Mucosa of rectum (tissue), 2 donors: ENCODE data around the gene IGDCC3.

ENCODE experiments used
- H3K27ac ChIP-seq, 2 donors: one replicate each; pipeline ENCODE4 v1.7.0; 2013; ENCODE audit warnings: inconsistent platforms in 2 of 2, low read depth in 2 of 2, low read length in 2 of 2
- H3K27me3 ChIP-seq, 2 donors: one replicate each; pipeline ENCODE4 v1.7.0; 2013; ENCODE audit warnings: low read length in 2 of 2; ENCODE audit not compliant: control insufficient read depth in 2 of 2, insufficient read depth in 2 of 2
- H3K36me3 ChIP-seq, 2 donors: one replicate each; pipeline ENCODE4 v1.7.0; 2013; ENCODE audit warnings: low read length in 2 of 2; ENCODE audit not compliant: control insufficient read depth in 2 of 2, insufficient read depth in 2 of 2
- H3K4me1 ChIP-seq, 2 donors: one replicate each; pipeline ENCODE4 v1.7.0; 2013; ENCODE audit warnings: low read length in 2 of 2, mild to moderate bottlenecking in 1 of 2; ENCODE audit not compliant: control insufficient read depth in 2 of 2, insufficient read depth in 2 of 2
- H3K4me3 ChIP-seq, 2 donors: one replicate each; pipeline ENCODE4 v1.7.0; 2013; ENCODE audit warnings: low read length in 2 of 2
- H3K9ac ChIP-seq, 2 donors: one replicate each; pipeline ENCODE4 v1.7.0; 2013; ENCODE audit warnings: low read length in 2 of 2, low read depth in 1 of 2, mild to moderate bottlenecking in 1 of 2
- H3K9me3 ChIP-seq, 2 donors: one replicate each; pipeline ENCODE4 v1.7.0; 2013; ENCODE audit warnings: low read length in 2 of 2; ENCODE audit not compliant: control insufficient read depth in 2 of 2
- donor health status: healthy.
- donor health status: Normal muscosa, but diverticular disease.

Gene IGDCC3

GRCh38 chr15:65372787-65373067 is 5.1 kb downstream of the IGDCC3 start:
- H3K4me1 ChIP-seq, result peaks cover 7 to 9% of the 10 kb centered on the region in 2 donors
- no peak overlapping the region for H3K27ac ChIP-seq
- no peaks in the 10 kb centered on the region for H3K36me3 ChIP-seq
- peaks cover 32 to 34% of the 10 kb centered on the region in 2 donors for H3K27me3 ChIP-seq
- H3K4me3 ChIP-seq, result no peak overlapping the region
- no peak overlapping the region for H3K9ac ChIP-seq
- no peaks in the 10 kb centered on the region for H3K9me3 ChIP-seq

- H3K9me3 ChIP-seq, result no peaks in the 10 kb centered on the region
- no peak overlapping the region for H3K27ac ChIP-seq
- no peaks in the 10 kb centered on the region for H3K36me3 ChIP-seq
- peaks cover 6 to 7% of the 10 kb centered on the region in 2 donors for H3K4me1 ChIP-seq
- H3K27me3 ChIP-seq, result peaks cover 31 to 32% of the 10 kb centered on the region in 2 donors
- no peak overlapping the region for H3K4me3 ChIP-seq
- no peak overlapping the region for H3K9ac ChIP-seq
Observed at GRCh38 chr15:65371976-65372786, 5.6 kb downstream of the IGDCC3 start.

- no peaks in the 10 kb centered on the region for H3K9me3 ChIP-seq
- no peak overlapping the region for H3K27ac ChIP-seq
- H3K36me3 ChIP-seq, result no peaks in the 10 kb centered on the region
- H3K9ac ChIP-seq, result no peak overlapping the region
- no peak overlapping the region for H3K4me3 ChIP-seq
- H3K4me1 ChIP-seq, result no peaks in the 10 kb centered on the region
- H3K27me3 ChIP-seq, result peaks cover 20% of the 10 kb centered on the region in 2 donors
Observed at GRCh38 chr15:65370885-65371284, 6.9 kb downstream of the IGDCC3 start.

- H3K9ac ChIP-seq, result no peak overlapping the region
- H3K27ac ChIP-seq, result no peak overlapping the region
- H3K9me3 ChIP-seq, result no peaks in the 10 kb centered on the region
- no peaks in the 10 kb centered on the region for H3K36me3 ChIP-seq
- no peak overlapping the region for H3K4me3 ChIP-seq
- H3K4me1 ChIP-seq, result no peaks in the 10 kb centered on the region
- peaks cover 8 to 9% of the 10 kb centered on the region in 2 donors for H3K27me3 ChIP-seq
Observed at GRCh38 chr15:65369651-65370050, 8.2 kb downstream of the IGDCC3 start.

- H3K27ac ChIP-seq, result no peak overlapping the region
- H3K4me3 ChIP-seq, result no peak overlapping the region
- no peaks in the 10 kb centered on the region for H3K36me3 ChIP-seq
- H3K9me3 ChIP-seq, result no peaks in the 10 kb centered on the region
- peaks cover 6% of the 10 kb centered on the region in 2 donors for H3K27me3 ChIP-seq
- no peak overlapping the region for H3K9ac ChIP-seq
- no peaks in the 10 kb centered on the region for H3K4me1 ChIP-seq
Observed at GRCh38 chr15:65369212-65369547, 8.6 kb downstream of the IGDCC3 start.

- Histone ChIP-seq H3K4me1 (no peaks in the 10 kb centered on the region), H3K36me3 (no peaks in the 10 kb centered on the region), H3K27me3 (peaks cover 0 to 3% of the 10 kb centered on the region in 2 donors), H3K9ac (no peak overlapping the region), H3K27ac (no peak overlapping the region), H3K9me3 (no peaks in the 10 kb centered on the region), H3K4me3 (no peak overlapping the region)
Observed at GRCh38 chr15:65368302-65369211, 9.2 kb downstream of the IGDCC3 start.

- no peaks in the 10 kb centered on the region for H3K36me3 ChIP-seq
- peaks cover 0 to 2% of the 10 kb centered on the region in 2 donors for H3K27me3 ChIP-seq
- no peak overlapping the region for H3K27ac ChIP-seq
- no peak overlapping the region for H3K9ac ChIP-seq
- no peak overlapping the region for H3K4me3 ChIP-seq
- no peaks in the 10 kb centered on the region for H3K9me3 ChIP-seq
- no peaks in the 10 kb centered on the region for H3K4me1 ChIP-seq
Observed at GRCh38 chr15:65366122-65366892, 11.5 kb downstream of the IGDCC3 start.

- Histone ChIP-seq H3K9me3 (no peaks in the 10 kb centered on the region), H3K36me3 (no peaks in the 10 kb centered on the region), H3K9ac (no peak overlapping the region), H3K4me1 (no peaks in the 10 kb centered on the region), H3K27ac (no peak overlapping the region), H3K4me3 (no peak overlapping the region), H3K27me3 (peaks cover 0 to 2% of the 10 kb centered on the region in 2 donors)
Observed at GRCh38 chr15:65365229-65365628, 12.6 kb downstream of the IGDCC3 start.

- peaks cover 2 to 6% of the 10 kb centered on the region in 2 donors for H3K27me3 ChIP-seq
- no peak overlapping the region for H3K9ac ChIP-seq
- no peaks in the 10 kb centered on the region for H3K36me3 ChIP-seq
- H3K27ac ChIP-seq, result no peak overlapping the region
- no peaks in the 10 kb centered on the region for H3K4me1 ChIP-seq
- H3K4me3 ChIP-seq, result no peak overlapping the region
- H3K9me3 ChIP-seq, result no peaks in the 10 kb centered on the region
Observed at GRCh38 chr15:65363766-65364165, 14.0 kb downstream of the IGDCC3 start.

- H3K9ac ChIP-seq, result no peak overlapping the region
- H3K27ac ChIP-seq, result no peak overlapping the region
- H3K4me3 ChIP-seq, result no peak overlapping the region
- H3K9me3 ChIP-seq, result no peaks in the 10 kb centered on the region
- H3K4me1 ChIP-seq, result no peaks in the 10 kb centered on the region
- H3K27me3 ChIP-seq, result peaks cover 2 to 6% of the 10 kb centered on the region in 2 donors
- H3K36me3 ChIP-seq, result no peaks in the 10 kb centered on the region
Observed at GRCh38 chr15:65363306-65363705, 14.5 kb downstream of the IGDCC3 start.
